NCI-H345 (cell line): Measurements from ENCODE around the gene AUTS2.

Experiments
- DNase-seq: peaks from one replicate; lab custom pipeline; 2025; lab: John Stamatoyannopoulos, UW

Gene AUTS2

DNA sequence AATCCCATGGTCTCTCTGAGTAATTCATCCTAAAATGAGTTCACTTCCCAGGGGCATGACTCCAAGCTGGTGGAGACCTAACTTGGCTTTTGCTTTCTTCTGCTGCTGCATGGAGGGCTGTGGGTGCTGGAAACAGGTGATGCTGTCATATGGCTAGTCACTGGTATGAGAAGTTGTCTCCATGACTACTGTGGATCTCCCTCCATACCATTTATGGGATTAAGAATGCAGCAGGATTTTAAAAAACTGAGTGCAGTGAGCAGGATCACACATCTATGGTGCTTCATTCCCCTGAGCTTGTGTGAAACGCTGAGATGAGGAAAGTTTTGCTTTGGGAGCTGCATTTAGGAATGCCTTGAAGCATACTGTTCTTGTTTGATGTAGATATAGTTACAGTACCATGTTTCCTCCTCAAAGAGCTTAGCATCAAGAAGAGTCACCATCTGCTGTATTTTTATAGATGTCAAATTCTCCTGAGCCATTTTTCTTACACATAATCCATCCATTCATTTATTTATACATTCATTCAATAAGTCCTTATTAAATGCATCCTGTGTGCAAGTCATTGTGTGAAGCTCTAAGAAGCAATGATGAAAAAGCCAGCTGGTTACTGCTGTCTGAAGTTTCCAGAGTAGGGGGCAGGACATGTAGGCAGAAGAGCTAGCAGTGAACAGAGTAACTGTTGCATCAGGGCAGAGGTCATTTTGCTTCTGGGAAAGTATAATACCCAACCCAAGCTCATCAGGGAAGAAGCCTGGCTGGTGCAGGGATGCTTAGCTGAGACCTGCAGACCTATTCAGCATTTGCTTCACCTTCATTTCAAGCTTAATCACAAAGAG lies 534.8 kb downstream of the AUTS2 start:
- no peak for DNase-seq

DNA sequence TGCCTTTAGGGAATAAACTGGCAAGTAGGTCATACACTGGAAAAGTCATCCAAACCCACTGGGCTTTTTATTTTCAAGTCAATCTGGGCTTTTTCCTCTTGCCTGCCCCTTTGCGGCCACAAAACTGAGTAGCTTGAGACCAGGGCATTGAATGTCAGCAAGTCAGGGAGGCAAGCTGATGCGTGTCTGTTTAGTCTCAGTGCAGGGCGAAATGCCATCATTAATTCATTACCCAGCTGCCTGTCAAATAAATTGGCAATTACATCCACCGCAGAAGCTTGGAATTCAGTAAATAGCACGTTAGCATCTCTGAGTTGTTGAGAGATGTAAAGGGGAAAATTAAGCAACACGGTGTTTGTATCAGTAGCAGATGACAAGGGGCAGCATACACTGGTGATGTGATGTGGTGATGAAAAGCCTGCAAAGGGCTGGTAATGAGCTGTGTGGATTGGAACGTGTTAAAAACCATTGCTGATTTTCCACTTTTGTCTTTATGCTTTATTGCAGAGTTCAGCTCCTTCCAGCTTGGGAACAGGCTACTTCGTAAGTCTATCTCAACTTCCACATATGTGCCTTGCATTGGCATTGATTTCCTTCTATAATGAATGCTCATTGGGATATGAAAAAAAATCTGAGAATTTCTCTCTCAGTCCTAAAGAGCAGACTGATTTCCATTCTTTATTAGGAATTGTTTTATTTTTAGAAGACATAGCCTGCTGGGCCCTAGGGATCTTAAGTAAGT lies 535.9 kb downstream of the AUTS2 start:
- DNase-seq, result no peak

DNA sequence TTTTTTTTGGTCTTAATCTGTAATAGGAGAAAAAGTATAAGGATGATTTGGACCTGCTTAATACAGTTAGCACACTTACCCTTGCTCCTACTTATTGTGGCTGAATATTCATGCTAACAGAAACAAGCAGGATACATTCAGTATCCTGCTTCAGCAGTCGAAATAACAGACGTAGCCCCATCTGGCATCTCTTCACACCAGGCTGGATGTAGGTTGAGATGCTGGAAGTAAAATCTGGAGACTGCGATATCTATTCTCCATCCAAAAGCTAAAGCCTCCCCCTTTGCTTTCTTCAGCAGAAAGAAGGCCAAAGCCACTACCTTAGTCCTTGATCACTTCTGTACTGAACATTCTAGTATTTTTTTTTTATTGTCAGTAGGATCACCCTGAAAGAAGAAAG lies 537.4 kb downstream of the AUTS2 start:
- no peak for DNase-seq

DNA sequence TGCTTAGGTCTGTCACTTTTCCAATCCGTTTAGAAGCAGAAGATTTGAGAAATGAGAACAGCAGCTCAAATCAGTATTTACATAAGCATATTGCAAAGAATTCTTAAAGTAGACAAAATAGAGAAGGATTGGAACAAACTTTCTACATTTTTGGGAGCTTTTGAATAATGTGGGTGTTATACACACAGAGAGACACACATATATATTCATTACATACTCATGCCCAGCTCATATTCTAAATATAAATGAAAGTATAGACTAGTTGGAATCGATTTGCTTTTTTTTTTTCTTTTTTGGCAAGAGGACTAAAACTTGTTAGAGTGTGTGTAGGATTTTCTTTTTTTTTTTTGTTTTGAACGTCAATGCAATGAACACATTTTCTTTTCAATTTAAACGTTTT lies 538.9 kb downstream of the AUTS2 start:
- no peak for DNase-seq

DNA sequence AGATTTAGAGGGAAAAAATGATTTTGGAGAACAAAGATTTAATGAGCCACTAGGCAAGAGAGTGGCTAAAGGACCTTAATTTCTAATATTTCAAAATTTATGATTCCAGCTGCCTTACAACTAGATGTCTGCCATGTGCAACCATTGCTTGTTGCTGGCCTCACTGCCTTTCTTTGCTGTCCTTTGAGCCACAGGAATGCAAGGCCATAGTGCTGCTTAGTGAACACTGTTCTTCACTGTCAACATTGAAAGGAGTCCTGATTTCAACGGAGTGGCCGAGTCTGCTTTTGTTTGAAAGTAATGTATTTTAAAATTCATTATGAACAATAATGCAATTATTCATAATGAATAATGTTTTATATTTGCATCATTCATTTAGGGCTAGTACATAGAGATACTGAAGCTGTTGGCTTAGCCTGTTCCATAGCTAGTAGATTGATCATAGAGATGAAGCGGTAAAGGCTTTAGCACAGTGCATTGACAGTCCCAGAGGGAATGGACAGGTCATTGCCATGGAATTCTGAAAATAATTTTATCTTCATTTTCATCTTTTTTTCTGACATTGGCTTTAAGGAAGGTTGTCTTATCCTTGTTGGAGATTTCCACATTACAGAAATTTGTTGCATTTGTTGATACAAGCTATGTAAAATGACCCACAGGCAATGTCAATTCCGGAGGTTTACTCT lies 544.1 kb downstream of the AUTS2 start:
- no peak for DNase-seq

DNA sequence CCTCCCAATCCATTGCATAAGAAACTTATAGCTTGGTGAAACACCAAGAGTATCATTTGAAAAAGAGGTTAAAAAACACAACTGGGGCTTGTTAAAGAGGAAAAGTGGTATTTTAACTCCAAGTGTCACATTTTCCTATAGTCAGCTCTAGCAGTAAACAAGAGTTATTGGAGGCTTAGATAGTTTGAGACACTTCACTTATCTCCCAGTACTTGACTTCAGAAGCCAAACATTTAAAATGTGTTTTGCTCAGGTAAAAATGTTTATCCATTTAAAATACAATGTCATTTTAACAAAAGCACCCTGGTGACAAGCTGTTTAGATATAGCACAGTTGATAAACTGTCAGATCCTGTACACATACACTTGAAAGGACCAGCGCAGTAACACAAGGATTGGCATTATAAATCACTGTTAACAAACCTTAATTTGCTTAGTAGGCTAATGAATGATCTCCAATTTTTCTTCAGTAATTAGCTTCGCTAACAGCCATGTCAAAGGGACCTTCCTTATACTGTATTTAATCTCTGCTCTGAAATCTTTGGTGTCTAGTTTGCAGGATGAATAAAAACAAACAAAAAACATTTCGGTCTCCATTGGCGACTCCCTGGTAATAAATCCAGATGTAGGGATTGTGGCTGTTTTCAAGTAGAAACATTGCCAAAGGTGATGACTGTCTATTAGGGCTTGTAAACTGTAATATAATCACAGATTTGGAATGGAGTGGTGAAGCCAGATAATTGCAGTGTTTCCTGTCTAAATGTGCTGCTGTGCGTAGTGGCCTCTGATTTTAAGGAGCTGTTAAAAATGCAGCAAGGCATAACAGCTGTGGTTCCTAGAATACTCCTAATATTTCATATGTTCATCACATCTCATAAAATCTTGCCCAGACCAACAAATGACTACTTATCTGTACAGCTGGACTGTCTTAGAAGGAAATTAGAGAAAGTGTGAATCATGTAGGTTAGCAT lies 545.1 kb downstream of the AUTS2 start:
- no peak for DNase-seq

DNA sequence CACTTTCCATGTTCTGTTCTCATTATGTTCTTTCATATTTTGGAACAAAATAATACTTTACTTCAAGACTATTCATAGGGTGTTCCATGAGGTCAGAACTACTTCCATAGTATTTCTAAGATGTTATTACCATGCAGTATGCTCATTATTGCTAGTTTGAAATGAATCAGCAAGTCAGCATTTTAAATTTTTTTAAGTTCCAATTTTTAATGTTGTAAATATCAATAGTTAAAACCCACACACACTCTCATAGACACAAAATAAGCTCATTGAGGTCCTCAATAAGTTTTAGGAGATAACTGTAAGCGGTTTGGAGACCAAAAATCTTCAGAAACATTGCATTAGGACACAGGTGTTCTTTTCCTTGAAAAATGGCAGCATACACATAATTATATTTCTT lies 550.7 kb downstream of the AUTS2 start:
- no peak for DNase-seq

DNA sequence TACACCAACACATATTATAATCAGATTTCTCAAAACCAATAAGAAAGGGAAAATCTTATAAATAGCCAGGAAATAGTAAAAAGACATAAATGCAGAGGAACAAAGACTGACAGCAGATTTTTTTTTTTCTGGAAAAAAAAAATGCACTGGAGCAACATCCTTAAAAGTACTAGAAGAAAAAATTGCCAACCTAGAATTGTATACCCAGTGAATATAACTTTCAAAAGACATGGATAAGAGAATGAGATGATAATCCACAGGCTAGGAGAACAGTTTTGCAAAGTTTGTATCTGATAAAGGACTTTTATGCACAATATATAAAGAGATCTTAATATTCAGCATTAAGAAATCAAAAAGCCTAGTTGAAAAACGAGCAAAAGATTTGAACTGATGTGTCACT lies 554.0 kb downstream of the AUTS2 start:
- no peak for DNase-seq

DNA sequence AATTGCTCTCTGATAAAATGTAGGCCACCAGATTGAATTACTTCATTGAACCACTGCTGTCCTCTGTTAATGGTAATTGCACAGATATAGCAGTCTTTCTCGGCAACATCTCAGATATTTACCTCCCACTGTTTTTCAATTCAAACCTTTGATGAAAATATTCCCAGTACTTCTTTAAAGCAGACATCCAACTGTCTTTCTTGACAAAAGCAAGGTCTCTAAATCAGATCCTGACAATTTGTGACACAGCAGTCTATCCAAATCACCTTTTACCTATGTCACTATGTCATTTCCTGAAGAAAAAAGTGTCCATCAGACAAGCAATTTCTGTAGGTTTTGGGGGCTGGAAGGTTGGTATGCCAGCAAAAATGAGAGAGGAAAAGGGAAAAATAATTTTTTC lies 555.7 kb downstream of the AUTS2 start:
- no peak for DNase-seq

DNA sequence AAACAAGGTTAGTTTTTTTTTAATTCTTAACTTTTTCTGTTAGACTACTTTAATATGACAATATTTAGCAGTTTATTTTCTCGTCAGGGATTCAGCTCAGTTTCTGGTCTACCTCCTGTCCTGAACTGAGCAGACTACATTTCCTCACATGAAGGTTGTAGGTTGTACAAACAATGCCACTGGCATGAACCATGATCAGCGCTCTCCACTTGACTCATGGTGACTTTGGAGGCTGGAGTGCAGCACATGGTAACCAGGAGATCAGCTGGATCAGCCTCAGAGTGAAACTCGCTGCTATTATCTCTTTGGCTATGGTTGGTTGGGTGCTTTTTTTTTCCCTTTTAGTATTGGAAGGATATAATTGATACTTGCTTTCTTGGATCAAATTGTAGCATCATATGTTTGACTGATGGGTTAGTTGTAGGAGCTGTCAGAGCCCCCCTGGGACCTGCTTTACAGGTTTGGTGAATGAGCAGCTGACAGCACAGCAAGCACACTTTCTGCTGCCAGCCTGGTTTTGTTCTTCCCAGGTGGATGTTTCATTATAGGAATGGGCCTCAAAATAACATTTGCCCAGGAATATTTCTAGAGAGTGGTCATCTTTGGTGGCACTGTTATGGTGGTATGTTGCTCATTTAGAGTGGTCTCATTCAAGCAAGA lies 556.4 kb downstream of the AUTS2 start:
- DNase-seq, result peak; percentile 83

DNA sequence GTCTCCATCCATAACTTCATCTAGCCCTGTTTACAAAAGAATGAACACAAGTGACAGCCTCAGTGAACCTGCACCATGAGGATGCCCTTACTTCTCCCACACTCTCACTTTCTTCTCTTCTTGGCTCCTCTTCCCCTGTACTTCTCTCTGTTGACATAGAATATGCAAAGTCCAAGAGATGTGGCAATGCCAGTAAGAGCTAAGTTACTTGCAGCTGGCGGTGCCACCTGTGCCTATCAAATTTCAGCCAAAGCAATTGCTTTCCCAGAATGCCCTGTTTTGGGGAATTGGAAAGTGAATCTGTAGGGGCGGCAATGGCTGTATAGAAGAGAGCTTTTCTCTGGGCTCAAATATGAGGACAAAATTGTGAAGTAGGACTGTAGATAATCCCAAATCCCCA lies 557.8 kb downstream of the AUTS2 start:
- DNase-seq, result no peak

DNA sequence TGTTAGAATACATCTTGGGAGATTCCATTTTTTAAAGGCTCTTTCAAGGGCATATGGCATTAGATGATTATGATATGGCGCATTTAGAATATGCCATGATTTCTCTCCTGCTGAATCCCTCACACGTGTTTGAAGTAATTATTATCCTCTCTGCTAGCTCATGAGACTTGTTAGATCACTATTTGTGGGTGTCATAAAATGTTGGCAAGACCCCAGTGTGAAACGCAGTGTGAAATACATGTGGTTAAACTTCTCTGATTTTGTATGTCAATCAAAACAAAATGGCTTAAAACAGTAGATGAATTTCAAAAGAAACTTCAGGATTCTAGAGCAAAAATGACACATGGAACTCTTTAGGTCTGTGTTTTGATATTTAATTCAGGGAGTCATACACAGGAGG lies 560.8 kb downstream of the AUTS2 start:
- no peak for DNase-seq

DNA sequence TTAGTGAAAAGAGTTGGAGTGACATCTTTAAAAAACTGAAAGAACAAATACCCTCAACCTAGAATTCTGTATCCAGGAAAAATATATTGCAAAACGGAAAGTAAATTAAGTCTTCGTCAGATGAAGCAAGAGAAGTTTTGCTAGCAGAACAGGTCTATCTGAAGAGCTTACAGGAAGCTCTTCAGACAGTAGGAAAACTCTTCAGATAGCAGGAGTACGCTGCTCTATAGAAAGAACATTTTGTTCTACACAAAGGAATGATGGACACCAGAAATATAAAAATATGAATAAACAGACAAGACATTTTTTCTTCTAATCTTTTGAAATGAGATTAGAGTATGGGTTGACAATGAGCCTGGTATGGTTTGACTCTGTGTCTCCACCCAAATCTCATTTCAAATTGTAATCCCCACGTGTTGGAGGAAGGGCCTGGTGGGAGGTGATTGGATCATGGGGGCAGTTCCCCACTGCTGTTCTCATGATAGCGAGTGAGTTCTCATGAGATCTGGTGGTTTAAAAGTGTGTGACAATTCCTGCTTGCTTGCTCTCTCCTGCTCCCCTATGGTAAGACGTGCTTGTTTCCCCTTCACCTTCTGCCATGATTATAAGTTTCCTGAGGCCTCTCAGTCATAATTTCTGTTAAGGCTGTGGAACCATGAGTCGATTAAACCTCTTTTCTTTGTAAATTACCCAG lies 567.3 kb downstream of the AUTS2 start:
- DNase-seq, result no peak

DNA sequence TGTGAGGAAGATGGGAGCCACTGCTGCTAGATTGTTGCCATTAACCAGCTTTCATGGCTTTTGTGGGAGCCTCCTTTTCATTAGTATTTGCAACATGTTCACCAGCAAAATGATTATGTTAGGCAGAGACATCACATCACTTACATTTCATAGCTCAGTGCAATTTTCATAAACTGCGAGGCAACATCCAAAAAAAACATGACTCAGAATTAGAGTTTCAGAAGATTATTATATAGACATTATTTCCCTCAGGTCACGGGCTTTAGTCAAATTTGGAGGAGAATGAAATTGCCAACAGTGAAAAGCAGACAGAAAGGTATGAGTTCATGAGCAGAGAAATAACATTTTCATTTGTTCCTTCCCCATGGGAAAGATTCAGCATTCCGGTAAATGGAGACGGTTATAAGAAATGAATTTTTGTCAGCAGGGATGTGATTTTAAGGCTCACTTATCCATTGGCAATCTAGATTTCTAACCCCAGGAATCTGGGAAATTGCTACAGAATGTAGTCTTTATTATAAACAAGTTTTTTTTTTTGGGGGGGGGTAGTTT lies 573.2 kb downstream of the AUTS2 start:
- no peak for DNase-seq

DNA sequence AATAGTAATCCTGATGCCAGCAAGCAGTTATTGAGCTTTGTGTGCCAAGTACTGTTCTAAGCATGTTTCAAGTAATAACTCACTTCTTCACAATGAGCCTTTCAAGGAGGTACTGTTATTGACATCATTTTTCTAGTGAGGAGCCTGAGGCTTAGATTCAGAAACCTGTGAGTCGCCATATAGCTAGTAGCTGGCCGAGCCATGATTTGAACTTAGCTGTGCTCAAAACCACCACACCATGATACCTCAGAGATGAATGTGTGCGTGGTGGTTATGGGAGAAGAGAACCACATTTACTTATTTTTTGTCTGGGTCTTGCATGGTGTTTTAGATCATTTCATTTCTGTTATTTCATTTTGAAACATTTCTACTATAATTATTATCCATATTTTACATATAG lies 578.9 kb downstream of the AUTS2 start:
- no peak for DNase-seq

DNA sequence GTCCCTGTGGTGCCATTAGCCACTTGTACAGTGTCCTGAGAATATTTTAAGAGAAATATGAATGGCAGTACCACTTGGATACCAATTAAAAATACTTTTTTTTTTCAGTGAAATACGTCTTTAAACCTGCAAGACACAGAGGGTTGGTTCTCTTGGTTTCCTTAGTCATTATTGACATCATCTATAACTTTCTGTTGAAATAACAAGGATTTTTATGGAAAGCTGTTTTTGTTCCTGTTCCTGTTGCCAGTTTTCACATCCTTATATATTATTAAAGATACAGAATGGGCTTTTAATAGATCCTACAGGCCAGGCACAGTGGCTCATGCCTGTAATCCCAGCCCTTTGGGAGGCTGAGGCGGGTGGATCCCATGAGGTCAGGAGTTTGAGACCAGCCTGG lies 579.9 kb downstream of the AUTS2 start:
- no peak for DNase-seq

DNA sequence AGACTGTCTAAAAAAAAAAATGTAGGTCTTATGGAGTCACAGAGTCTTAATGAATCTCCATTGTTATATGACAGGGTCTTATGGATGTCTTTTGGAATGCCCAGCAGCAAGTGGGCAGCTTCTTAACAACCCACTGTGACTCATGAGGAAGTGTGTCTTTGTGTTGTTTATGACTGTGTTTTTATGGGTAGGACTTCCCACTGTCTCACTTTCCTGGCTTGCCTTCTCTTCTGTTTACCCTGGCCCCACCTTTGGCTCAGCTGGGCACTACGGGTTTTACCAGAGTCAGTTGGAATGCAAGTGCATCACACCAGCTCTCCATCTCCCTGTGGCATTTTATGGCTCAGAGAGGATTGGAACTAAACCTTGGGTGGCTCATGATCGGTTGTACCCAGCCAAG lies 580.5 kb downstream of the AUTS2 start:
- DNase-seq, result peak; percentile 29

DNA sequence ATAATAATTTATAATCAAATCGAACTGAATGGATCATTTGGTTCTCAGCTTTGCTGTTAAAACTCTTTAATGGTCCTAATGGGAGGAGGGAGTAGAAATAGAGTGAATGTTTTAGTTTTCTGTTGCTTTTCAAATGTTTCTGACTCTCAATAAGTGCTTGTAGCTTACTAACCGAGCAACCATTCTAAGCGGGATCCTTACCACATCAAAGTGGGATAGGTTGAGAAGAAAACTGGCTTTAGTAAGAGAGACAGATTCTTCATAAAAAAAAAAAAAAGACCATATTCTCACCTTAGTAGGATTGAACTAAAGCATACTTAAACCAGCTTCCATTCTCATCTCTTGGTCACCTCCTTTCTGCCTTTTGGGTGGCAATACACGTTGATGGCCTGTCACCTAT lies 584.2 kb downstream of the AUTS2 start:
- DNase-seq, result no peak

DNA sequence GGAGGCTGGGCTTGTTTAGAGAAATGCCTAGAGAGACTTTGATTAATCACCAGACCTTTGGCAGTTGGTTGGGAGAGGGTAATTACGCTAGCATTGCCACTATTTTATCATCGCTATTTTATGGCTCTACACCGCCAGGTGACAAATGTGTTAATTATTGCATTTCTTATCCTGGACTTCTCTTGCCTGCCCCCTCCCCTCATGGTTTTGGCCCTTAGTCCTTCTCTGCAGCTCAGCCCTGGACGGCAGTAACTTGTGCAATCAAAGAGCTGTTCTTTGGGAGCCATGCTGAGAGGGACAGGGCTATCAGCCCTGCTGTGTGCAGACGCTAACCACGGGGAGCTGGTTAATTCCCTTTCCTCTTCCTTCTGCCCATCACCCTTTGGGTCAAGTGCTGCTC lies 585.0 kb downstream of the AUTS2 start:
- no peak for DNase-seq

DNA sequence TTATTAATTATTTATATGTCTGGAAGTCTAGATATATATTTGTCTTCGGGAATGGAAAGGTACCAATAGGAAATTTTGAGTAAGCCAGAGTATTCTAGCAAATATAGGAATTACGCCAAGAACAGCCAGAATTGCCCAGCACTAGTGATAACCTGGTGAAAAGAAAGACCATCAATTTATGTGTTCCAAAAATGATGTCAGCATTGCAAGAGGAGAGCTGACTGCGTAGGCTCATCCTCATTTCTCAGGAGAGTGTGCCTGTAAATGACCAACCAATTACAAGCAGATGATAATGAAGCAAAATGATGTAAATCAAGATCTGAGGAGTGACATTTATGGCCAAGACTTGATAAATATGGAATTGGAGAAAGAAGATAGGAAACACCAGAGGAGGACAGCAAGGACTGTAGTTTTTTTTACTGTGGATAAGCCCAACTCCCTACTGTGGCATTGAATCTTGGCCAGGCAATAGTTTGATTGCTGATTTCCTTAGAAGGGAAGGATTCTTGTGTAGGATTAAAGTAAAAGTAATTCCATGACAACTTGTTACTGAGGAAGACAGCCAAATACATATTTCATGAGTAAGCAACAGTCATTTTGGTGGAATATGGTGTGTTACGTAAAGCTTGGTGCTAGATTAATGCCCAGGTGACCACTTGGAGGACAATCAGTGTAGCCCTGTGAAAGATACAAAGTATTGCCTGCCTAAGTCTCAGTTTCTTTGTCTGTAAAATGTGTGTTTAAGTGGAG lies 590.8 kb downstream of the AUTS2 start:
- no peak for DNase-seq
